22Rv1 (cell line): ENCODE measurements around the gene PIP4K2C.
"Not testable (repeated sequence)": the region's sequence is repeated elsewhere in the genome, so short reads cannot be mapped to it uniquely, and the experiment has no call there.

Experiments
- CTCF ChIP-seq: fragments of 450-650 bp; IDR thresholded peaks from 2 replicates; pipeline ENCODE4 v1.5.1; 2017; ENCODE audit warnings: mild to moderate bottlenecking
- ZFX ChIP-seq: fragments of 450-650 bp; IDR thresholded peaks from 2 replicates; pipeline ENCODE4 v1.6.1; 2017; ENCODE audit warnings: antibody characterized with exemption, borderline replicate concordance

GRCh38 chr12:57570438-57570837 lies 20.6 kb upstream of the PIP4K2C start:
- not testable (repeated sequence) for TF ChIP-seq CTCF, ZFX
